NCI-H2196 treated with DMSO at 0.1 percent for 48 hours (cell line): ENCODE data around the gene POU4F2.

Experiments
- DNase-seq: peaks from one replicate; lab custom pipeline; 2025; ENCODE audit not compliant: unreplicated experiment; lab: John Stamatoyannopoulos, UW

POU4F2 gene, protein sequence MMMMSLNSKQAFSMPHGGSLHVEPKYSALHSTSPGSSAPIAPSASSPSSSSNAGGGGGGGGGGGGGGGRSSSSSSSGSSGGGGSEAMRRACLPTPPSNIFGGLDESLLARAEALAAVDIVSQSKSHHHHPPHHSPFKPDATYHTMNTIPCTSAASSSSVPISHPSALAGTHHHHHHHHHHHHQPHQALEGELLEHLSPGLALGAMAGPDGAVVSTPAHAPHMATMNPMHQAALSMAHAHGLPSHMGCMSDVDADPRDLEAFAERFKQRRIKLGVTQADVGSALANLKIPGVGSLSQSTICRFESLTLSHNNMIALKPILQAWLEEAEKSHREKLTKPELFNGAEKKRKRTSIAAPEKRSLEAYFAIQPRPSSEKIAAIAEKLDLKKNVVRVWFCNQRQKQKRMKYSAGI

DNA sequence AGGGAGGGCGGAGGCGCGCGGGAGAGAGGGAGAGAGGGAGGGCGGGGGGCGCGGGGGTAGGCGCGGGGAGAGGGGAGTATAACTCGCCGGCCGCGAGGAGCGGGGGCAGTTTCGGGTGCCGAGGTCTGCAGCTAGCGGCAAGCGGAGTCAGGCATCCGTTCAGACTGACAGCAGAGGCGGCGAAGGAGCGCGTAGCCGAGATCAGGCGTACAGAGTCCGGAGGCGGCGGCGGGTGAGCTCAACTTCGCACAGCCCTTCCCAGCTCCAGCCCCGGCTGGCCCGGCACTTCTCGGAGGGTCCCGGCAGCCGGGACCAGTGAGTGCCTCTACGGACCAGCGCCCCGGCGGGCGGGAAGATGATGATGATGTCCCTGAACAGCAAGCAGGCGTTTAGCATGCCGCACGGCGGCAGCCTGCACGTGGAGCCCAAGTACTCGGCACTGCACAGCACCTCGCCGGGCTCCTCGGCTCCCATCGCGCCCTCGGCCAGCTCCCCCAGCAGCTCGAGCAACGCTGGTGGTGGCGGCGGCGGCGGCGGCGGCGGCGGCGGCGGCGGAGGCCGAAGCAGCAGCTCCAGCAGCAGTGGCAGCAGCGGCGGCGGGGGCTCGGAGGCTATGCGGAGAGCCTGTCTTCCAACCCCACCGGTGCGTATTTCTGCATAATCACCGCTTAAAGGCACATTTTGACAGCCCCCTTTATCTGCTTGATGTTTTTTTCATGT is at the start of gene POU4F2:
POU4F2 (plus strand) TSS at position 108 of the 720 bp plus-strand sequence; CDS start at position 356, 248 bp downstream.
- DNase-seq: no peak

DNA sequence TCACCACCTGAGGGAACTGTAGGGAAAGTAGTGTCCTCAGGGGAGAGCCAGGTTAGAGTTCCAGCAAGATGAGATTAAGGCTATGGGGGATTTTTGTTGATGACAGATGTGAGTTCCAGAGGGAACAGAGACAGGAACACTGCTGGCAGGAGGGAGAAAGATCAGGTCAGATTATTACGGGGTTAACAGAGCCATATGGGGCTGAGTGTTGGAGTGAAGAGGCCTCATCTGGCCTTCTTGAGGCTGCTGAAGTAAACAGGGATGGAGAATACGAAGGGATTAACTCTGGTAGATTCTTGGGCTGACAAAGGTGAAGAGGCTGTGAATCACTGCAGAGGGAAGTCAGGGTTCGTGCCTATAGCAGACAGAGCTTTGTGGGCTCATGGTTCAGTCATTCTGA is 47.9 kb upstream of the POU4F2 start:
- no peak for DNase-seq

DNA sequence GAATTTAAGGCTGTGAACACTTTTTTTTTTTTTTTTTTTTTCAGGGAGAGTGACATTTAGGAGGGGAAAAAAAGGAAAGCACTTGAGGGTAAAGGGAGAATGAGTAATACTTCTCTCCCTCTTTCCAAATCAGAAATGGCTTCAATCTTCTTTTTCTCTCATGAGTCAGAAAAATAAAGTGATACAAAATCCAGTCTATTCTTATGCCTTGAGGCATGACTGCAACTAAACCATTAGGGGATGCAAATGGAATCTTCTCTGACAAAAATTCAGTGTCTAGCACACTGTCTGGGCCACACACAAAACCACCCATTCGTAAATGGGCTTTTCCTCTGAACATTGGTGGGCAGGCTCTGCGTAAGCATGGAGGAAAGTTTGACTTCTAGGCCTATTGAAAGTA is 46.7 kb upstream of the POU4F2 start:
- no peak for DNase-seq

DNA sequence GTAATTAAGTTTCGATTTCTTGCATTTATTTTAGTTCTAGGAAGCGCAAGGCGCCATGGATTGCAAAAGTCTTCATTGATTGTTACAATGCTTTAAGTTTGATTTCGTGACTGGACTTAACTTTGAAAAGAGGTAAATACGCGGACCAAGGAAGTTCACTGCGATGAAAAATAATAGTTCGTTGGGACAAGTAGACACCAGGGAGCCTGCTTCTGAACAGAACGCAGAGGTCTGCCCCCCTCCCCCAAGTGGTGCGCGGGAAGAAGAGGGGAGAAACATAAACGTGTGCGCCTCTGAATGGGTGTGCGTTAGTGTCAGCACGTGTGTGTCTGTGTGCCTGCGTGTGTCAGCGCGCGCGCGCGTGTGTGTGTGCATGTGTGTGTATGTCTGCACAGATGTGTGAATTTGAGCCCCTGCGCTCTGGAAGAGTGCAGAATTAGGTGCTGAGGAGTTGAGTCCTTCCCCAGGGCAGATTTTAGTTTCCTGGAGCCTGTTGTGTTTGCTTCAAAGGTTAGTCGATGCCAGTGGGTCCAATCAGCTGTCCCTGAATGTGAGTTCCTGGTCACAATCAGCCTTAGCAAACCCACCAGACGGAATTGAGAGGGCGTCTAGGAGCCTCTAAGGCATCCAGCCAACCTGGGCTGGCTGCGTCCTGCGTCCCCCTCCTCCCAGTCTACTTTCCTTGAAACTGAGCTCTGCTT is 5.8 kb upstream of the POU4F2 start:
- DNase-seq: no peak

DNA sequence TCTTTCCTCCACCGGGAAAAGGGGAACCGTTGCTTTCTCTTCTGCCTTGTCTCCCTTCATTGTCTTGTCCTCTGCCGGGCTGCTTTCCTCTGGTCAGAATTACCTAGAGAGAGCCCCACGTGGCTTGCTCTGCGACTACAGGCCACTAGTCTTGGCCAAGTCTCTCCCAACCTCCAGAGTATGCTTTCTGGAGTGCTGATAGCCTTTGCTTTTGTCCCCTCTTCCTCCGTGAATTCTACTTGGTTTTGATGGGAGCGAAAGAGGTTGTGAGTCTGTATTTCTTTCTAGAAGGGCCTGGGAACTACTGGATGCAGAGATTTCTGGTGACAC is 5.3 kb upstream of the POU4F2 start:
- no peak for DNase-seq

DNA sequence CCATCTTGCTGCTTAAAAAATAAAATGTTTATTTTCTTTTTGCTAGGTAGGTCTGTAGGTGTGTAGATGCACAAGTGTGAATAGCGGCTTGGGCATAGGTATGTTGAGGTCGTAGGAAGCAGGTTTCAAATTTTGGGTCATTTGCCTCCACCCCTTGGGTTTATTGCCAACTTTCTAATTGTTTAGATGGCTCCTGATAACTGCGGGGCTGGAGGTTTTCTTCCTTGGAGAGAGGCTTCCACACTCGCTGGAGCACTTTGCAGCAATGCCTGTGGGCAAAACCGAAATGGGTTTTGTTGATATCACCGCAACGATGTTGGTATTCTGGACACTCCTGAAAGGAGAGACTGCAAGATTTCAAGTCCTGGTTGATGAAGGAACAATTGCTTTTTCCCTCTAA is 3.9 kb upstream of the POU4F2 start:
- DNase-seq: no peak

DNA sequence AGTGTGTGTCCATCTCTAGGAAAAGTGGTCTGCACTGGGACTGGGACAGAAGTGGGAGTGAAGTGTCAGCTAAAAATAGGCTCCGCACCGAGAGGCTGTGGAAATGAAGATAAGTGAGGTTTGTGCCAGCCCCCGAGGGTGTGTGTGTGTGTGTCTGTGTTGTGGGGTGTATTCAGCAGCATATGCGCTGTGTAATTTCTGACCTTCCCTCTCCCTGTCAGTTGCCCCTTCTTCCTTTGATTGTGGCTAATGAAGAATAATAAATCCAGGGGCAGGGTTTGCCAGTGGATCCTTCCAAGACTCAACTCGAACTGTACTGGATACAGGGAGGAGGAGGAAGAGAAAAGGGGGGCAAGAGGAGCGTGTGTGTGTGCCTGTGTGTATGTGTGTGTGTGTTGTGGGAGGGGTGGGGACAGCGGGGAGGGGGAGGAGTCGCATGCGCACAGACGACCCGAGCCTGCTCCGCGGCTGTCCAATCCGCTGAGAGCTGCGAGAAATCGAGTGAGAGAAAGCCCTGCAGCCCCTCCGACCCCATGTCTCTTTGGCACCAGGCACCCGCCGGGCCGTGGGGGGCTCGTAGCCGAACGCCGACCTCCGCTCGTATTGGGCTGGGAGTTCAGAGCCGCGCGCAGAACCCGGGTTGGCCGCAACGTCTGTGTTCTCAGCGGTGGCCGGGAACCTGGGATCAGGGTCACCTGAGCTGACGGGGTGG is 916 bp upstream of the POU4F2 start:
- no peak for DNase-seq

DNA sequence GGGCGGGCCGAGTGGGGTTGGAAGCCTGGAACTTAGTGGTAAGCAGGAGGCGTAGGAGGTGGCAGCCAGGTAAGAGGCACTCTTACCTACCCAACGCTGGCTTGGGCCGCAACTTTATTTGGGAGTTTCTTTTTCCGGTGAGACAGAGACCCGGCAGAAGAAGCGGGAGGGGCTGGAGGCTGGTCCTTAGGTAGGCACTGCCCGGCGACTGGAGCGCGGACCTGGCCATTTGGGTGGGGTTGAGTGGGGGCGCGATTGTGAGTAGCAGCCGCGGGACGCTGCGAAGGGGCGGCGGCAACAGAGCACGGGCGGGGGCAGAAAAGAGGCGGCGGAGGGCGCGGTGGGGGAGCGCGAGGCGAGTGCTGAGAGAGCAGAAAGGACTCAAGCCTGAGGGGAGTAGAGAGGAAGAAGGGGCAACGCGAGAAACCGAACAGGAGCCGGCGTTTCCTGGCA is 334 bp upstream of the POU4F2 start:
- DNase-seq: no peak

DNA sequence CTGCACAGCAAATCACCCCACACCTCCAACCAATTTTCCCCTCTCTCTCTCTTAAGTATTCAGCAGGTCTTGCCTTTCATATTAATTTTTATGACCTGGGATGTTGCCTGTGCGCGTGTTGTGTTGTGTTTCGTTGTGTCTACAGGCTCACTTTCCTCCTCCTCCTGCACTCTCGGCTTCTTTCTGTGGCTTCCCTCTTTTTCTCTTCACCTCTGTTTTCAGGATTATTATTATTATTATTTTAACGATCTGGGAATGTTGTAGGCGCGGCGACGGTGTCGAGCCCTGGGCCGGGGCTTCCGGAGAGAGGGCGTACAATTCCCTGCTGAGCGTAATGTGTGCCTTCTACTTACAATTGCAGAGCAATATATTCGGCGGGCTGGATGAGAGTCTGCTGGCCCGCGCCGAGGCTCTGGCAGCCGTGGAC is 826 bp downstream of the POU4F2 start:
- DNase-seq: no peak

DNA sequence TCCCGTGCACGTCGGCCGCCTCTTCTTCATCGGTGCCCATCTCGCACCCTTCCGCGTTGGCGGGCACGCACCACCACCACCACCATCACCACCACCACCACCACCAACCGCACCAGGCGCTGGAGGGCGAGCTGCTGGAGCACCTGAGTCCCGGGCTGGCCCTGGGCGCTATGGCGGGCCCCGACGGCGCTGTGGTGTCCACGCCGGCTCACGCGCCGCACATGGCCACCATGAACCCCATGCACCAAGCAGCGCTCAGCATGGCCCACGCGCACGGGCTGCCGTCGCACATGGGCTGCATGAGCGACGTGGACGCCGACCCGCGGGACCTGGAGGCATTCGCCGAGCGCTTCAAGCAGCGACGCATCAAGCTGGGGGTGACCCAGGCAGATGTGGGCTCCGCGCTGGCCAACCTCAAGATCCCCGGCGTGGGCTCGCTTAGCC is 1.4 kb downstream of the POU4F2 start:
- no peak for DNase-seq

DNA sequence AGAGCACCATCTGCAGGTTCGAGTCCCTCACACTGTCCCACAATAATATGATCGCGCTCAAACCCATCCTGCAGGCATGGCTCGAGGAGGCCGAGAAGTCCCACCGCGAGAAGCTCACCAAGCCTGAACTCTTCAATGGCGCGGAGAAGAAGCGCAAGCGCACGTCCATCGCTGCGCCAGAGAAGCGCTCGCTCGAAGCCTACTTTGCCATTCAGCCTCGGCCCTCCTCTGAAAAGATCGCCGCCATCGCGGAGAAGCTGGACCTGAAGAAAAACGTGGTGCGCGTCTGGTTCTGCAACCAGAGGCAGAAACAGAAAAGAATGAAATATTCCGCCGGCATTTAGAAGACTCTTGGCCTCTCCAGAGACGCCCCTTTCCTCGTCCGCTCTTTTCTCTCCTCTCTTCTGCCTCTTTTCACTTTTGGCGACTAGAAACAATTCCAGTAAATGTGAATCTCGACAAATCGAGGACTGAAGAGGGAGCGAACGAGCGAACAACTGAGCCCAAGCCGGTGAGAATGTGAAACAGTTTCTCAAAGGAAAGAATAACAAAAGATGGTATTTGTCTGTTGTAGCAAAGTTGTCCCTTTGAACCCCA is 1.9 kb downstream of the POU4F2 start:
- DNase-seq: no peak

DNA sequence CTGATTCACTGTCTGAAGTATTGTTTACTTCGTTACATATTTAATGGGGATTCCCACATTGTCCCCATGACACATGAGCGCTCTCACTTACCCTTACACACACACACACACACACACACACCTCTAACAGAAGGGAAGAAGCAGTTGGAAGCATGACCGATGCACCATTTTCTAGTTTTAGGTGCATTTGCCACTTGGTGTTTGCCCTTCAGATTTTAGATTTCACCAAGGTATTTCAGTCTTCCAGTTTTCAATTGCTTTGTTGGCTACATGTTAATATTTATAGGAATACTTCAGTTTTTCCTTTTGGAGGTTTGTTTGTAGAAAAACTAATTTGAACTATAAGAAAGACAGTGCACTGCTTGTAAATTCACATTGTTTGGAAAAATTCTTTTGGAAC is 3.1 kb downstream of the POU4F2 start:
- no peak for DNase-seq

DNA sequence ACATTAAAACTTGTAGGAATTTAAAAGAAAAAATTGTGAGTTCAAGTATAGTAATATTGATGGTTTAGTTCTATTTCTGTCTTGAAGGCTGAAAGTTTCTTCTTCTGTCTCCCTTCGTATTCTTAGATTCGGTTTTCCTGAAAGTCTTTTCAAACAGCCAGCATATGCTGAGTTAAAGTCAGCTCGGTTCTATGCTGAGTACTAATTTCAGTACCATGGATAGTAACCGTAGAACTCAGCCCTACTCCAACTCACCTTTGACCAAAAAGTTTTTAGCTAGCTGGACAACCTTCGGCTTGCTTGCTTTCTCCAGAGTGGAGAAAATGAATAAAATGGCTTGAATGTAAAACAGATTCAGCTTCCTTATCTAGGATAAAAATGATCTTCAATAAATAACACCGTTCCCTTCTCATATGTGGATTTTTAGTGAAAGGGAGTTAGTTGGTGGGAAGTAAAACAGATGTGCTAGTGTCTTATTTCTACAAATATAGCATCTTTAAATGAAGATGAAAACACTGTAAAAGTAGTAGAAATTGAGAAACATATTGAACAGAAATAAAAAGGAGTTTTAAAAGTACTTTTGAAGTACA is 5.2 kb downstream of the POU4F2 start:
- DNase-seq: no peak

DNA sequence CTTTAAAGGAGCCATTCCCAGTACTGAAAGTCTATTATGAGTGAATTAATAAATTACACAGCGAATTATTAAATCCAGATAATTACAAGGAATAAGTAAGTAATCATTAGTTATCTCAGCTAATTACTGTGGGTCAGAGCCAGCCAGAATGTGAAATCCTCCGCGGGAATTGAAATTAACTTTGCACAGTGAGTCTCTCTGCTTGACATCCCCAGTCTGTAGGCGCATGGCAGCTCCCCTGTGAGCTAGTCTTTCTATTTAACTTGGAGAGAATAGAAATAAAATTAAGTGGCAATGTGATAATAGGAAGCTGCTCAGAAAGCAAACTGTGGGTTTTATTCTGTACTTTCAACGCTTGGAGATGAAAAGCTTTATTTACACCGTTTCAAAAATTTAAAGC is 7.2 kb downstream of the POU4F2 start:
- DNase-seq: no peak

DNA sequence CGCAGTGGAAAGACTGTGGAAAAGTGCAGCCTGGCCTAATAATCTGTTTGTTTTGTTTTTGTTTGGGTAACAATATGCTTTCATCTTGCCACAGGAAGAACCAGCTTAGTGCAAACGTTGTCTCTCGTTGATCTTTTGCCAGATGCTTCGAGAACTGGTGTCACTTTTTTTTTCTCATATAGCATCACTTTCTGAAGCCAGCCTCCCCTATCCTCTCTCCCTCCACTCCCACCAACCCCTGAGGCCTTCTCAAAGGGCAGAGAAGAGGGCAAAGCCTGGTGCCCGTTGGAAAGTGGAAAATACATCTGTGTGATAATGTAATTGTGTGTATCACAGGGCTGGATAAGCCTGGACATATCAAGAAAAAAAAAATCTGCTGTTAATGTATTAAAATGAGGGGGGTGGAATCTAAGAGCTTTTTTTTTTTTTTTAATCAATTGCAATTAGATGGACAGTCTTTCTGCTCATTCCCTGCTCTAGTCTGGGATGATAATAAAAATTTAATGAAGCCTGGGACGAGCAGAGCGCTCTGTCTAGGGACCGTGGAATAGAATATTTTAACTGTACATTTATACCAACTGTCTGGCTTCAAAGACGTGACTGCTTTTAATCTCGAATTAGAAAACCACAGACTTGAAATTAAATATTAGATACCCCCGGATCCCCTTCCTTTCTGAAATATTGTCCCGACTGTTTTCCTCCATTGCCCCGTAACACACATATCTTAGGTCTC is 8.1 kb downstream of the POU4F2 start:
- no peak for DNase-seq

DNA sequence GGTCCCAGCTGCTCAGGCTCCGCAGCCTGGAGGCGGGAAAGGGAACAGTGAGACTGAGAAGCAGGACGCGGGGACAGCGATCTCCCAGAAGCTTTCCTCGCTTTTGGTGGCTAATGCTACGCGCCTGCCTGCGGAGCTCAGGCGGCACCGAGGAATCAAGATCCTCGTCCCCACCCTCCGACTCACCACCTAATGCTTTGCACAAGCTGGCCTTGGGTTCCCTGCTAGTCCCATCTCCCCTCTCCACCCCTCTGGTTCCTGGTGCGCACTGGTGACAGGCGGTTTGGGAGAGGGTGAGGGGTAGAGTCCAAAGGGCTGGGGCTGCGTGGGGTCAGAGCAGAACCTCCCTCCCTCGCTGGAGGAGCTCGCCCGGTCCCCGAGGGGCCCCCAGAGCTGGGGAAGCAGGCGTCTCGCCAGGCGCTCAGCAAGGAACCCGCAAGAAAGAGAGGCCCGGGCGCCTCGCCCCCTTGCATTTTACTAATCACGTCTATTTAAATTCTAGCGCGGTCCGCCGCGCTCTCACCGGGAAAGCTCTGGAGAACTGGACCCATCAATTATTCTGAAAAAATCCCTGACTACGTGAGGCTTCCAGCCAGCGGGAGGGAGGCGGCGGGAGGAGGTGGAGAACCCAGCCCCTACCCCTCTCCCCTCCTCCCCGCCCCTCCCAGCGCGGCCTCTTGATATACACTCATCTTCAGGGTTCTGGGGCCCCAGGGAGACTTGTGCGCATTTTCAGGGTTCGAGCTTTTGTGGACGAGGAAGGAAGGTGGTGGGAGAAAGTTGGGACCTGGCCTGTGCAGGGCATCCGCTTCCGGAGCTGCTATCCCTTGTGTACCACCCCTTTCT is 9.1 kb downstream of the POU4F2 start:
- no peak for DNase-seq

DNA sequence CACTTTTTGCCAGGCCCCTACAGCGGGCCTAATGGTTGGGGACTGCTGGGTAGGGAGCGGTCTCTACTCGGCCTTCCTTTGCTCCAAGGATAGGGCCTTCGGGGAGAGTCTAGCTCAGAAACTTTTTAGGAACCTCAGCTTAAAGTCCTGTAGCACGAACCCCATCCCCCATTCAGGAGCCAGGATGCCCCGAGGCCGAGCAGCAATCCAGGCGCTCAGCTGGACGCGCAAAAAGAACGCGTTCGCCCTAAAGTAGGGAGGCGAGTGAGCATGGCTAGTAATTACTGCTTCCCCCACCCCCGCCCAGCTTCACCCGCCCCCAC is 9.7 kb downstream of the POU4F2 start:
- no peak for DNase-seq

DNA sequence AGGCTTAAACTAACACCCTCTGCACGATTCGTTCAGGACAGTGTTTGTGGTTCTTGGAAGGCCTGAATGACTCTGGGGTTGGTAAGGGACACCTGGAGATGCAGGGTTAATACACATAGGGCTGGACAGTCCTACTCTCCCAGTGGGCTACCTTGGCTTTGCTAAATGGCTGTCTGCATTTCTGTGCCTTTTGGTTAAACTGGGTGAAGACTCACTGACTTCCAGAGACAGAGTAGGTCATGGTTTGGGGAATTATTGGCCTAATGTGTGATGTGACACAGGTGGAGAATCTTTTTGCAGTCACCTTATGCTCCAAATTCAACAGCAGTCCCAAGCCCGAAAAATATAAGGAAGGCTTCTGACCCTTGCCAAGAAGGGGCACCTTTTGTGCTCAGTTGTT is 10.5 kb downstream of the POU4F2 start:
- no peak for DNase-seq

DNA sequence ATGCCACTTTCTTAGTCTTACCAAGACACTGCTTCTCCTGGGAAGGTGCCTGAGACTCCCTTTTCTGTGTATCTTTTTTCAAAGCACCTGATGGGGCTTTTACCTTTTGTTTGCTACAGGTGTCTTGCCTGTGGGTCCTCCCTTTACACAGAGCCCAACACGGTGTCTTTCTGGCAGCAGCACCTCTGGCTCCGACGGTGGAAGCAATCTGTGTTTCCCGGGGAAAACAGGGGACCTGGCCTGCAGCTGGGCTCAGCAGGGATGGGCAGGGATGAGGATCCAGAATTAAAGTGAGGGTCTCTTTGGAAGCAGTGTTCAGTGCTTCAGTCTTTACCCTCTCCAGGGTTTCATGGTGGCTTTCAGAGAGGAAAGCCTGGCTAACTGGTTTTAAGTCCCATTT is 11.3 kb downstream of the POU4F2 start:
- no peak for DNase-seq
